HEK293T (cell line): ENCODE measurements around the gene CDH8.
"Not testable (repeated sequence)": the region's sequence is repeated elsewhere in the genome, so short reads cannot be mapped to it uniquely, and the experiment has no call there.

Source experiments
- CTCF ChIA-PET: fragments of 350-600 bp; formaldehyde crosslinking; extraction: SDS; loops from one replicate; lab custom pipeline; 2021; ENCODE audit warnings: antibody characterized with exemption, inconsistent platforms; lab: Yijun Ruan, JAX
- POLR2A ChIA-PET: fragments of 350-600 bp; formaldehyde crosslinking; extraction: SDS; loops from one replicate; lab custom pipeline; 2020; ENCODE audit warnings: antibody characterized with exemption, inconsistent platforms; lab: Yijun Ruan, JAX
- DNase-seq: peaks from one replicate; pipeline ENCODE4 v3.0.0; 2012; ENCODE audit warnings: mixed read lengths; ENCODE audit errors: extremely low spot score
- ARNT ChIP-seq: fragments of 450-650 bp; IDR thresholded peaks from 2 replicates; pipeline ENCODE4 v1.6.1; 2017; ENCODE audit warnings: mild to moderate bottlenecking
- BHLHE40 ChIP-seq: fragments of 450-650 bp; IDR thresholded peaks from 2 replicates; pipeline ENCODE4 v1.6.1; 2016; ENCODE audit warnings: mild to moderate bottlenecking, moderate library complexity, borderline replicate concordance
- CTBP1 ChIP-seq: fragments of 450-650 bp; IDR thresholded peaks from 2 replicates; pipeline ENCODE4 v1.6.1; 2016; ENCODE audit warnings: borderline replicate concordance
- ELF4 ChIP-seq: fragments of 450-650 bp; IDR thresholded peaks from 2 replicates; pipeline ENCODE4 v1.6.1; 2017; ENCODE audit warnings: antibody characterized with exemption
- FOXA1 ChIP-seq: fragments of 450-650 bp; IDR thresholded peaks from 2 replicates; pipeline ENCODE4 v1.6.1; 2016; ENCODE audit warnings: mild to moderate bottlenecking
- FOXK2 ChIP-seq: fragments of 450-650 bp; IDR thresholded peaks from 2 replicates; pipeline ENCODE4 v1.6.1; 2016; ENCODE audit warnings: mild to moderate bottlenecking
- FOXM1 ChIP-seq: fragments of 450-650 bp; IDR thresholded peaks from 2 replicates; pipeline ENCODE4 v1.6.1; 2017; ENCODE audit warnings: mild to moderate bottlenecking, borderline replicate concordance
- HDGF ChIP-seq: fragments of 450-650 bp; IDR thresholded peaks from 2 replicates; pipeline ENCODE4 v1.6.1; 2017; ENCODE audit warnings: antibody characterized with exemption, borderline replicate concordance
- L3MBTL2 ChIP-seq: fragments of 450-650 bp; conservative IDR thresholded peaks from 2 replicates; pipeline ENCODE4 v1.6.1; 2016; ENCODE audit warnings: mild to moderate bottlenecking
- LEF1 ChIP-seq: fragments of 450-650 bp; IDR thresholded peaks from 2 replicates; pipeline ENCODE4 v1.6.1; 2017; ENCODE audit warnings: mild to moderate bottlenecking, borderline replicate concordance
- NFRKB ChIP-seq: fragments of 450-650 bp; IDR thresholded peaks from 2 replicates; pipeline ENCODE4 v1.6.1; 2016; ENCODE audit warnings: mild to moderate bottlenecking, moderate library complexity
- PKNOX1 ChIP-seq: fragments of 450-650 bp; IDR thresholded peaks from 2 replicates; pipeline ENCODE4 v1.6.1; 2016
- SP1 ChIP-seq: fragments of 450-650 bp; IDR thresholded peaks from 2 replicates; pipeline ENCODE4 v1.6.1; 2017
- SUZ12 ChIP-seq: fragments of 450-650 bp; IDR thresholded peaks from 2 replicates; pipeline ENCODE4 v1.6.1; 2016; ENCODE audit warnings: mild to moderate bottlenecking
- TARDBP ChIP-seq: fragments of 450-650 bp; IDR thresholded peaks from 2 replicates; pipeline ENCODE4 v1.6.1; 2016
- ZNF384 ChIP-seq: fragments of 450-650 bp; IDR thresholded peaks from 2 replicates; pipeline ENCODE4 v1.6.1; 2016

Gene CDH8

GRCh38 chr16:61934601-61935000 is 101.6 kb downstream of the CDH8 start:
- ChIA-PET CTCF (no interaction called here), POLR2A (no interaction called here)
- TF ChIP-seq BHLHE40 (no peak), ARNT (no peak), HDGF (no peak)
- no peak for DNase-seq

GRCh38 chr16:61929776-61930175 is 106.5 kb downstream of the CDH8 start:
- CTCF ChIA-PET, result no interaction called here
- POLR2A ChIA-PET, result no interaction called here
- no peak for TF ChIP-seq SP1
- TF ChIP-seq NFRKB, result no peak
- TF ChIP-seq FOXM1, result no peak
- no peak for TF ChIP-seq ZNF384
- TF ChIP-seq FOXA1, result no peak
- no peak for TF ChIP-seq ARNT
- no peak for TF ChIP-seq ELF4
- no peak for TF ChIP-seq TARDBP
- no peak for DNase-seq

- DNase-seq, result no peak
- ChIA-PET POLR2A (no interaction called here), CTCF (no interaction called here)
- no peak for TF ChIP-seq SP1
- TF ChIP-seq FOXM1, result no peak
- no peak for TF ChIP-seq TARDBP
- TF ChIP-seq NFRKB, result no peak
- TF ChIP-seq ELF4, result no peak
- TF ChIP-seq ZNF384, result no peak
- TF ChIP-seq BHLHE40, result no peak
- no peak for TF ChIP-seq L3MBTL2
- TF ChIP-seq FOXA1, result no peak
- no peak for TF ChIP-seq PKNOX1
These were observed 109.5 kb downstream of the CDH8 start for GRCh38 chr16:61926766-61927165.

GRCh38 chr16:61923629-61924028 is 112.6 kb downstream of the CDH8 start:
- DNase-seq, result no peak
- POLR2A ChIA-PET, result no interaction called here
- CTCF ChIA-PET, result no interaction called here
- TF ChIP-seq FOXM1, result no peak
- TF ChIP-seq CTBP1, result no peak
- no peak for TF ChIP-seq ZNF384
- no peak for TF ChIP-seq NFRKB
- no peak for TF ChIP-seq ELF4
- TF ChIP-seq LEF1, result no peak
- no peak for TF ChIP-seq L3MBTL2
- TF ChIP-seq ARNT, result no peak
- TF ChIP-seq PKNOX1, result no peak
- no peak for TF ChIP-seq FOXK2
- TF ChIP-seq BHLHE40, result no peak
- TF ChIP-seq SP1, result no peak
- TF ChIP-seq FOXA1, result no peak
- TF ChIP-seq TARDBP, result no peak
- no peak for TF ChIP-seq SUZ12
- no peak for TF ChIP-seq HDGF

- POLR2A ChIA-PET, result no interaction called here
These were observed 114.9 kb downstream of the CDH8 start for GRCh38 chr16:61921373-61921772.

GRCh38 chr16:61917865-61918826 is 118.1 kb downstream of the CDH8 start:
- POLR2A ChIA-PET, result not testable (repeated sequence)

More at GRCh38 chr16:61921373-61921772, 114.9 kb downstream of the CDH8 start:
- CTCF ChIA-PET, result interaction anchor here (0.6 kb wide), 1 partner anchor 232 kb away, joined by 4 read pairs; no protein-coding TSS in a partner anchor
- TF ChIP-seq LEF1, result no peak
- no peak for TF ChIP-seq L3MBTL2
- no peak for TF ChIP-seq SUZ12
- TF ChIP-seq HDGF, result no peak
- no peak for TF ChIP-seq BHLHE40
- TF ChIP-seq CTBP1, result no peak
- no peak for TF ChIP-seq NFRKB
- TF ChIP-seq FOXA1, result no peak
- no peak for TF ChIP-seq SP1
- TF ChIP-seq TARDBP, result no peak
- TF ChIP-seq FOXK2, result no peak
- no peak for TF ChIP-seq FOXM1
- no peak for DNase-seq

GRCh38 chr16:61915569-61915968 is 120.7 kb downstream of the CDH8 start:
- ChIA-PET CTCF (no interaction called here), POLR2A (no interaction called here)
- no peak for TF ChIP-seq TARDBP
- TF ChIP-seq NFRKB, result no peak
- no peak for TF ChIP-seq CTBP1
- TF ChIP-seq HDGF, result no peak
- no peak for TF ChIP-seq ELF4
- TF ChIP-seq SP1, result no peak
- TF ChIP-seq LEF1, result no peak
- TF ChIP-seq FOXK2, result no peak
- no peak for TF ChIP-seq SUZ12
- no peak for TF ChIP-seq FOXM1
- TF ChIP-seq L3MBTL2, result no peak
- no peak for TF ChIP-seq BHLHE40
- DNase-seq, result no peak

More at GRCh38 chr16:61917865-61918826, 118.1 kb downstream of the CDH8 start:
- DNase-seq, result not testable (repeated sequence)
- CTCF ChIA-PET, result interaction anchor here (0.7 kb wide), 1 partner anchor 360 kb away, joined by 10 read pairs; no protein-coding TSS in a partner anchor
